Neural crest cell (in vitro differentiated cells): Measurements from ENCODE around the gene GRHL1. TPM values are rescaled to one million over a fixed set of nuclear protein-coding genes. Genes with fewer than 3 reads are reported as not detected.

Source experiments
- total RNA-seq: library from RNA; stranded (reverse); gene quantifications from 2 replicates; pipeline ENCODE4 v1.2.1, GENCODE V29; 2021

GRHL1 gene
- total RNA-seq, 1 donor from 2014 or later, result 3.4 TPM

Other genes with a start within 250 kb of the GRHL1 start
- 35.7 and 36.8 TPM in 2 replicates for gene TAF1B, start 108.2 kb upstream of the GRHL1 start, total RNA-seq
- gene KLF11, start 91.9 kb downstream of the GRHL1 start, total RNA-seq, result 8.2 and 8.5 TPM in 2 replicates
- not detected in 2 replicates for gene CYS1, start 128.7 kb downstream of the GRHL1 start, total RNA-seq
- gene RRM2, start 171.0 kb downstream of the GRHL1 start, total RNA-seq, result 203 and 210 TPM in 2 replicates